Breast epithelium (tissue), 3 donors: ENCODE data around the gene TUNAR.

Experiments used
- POLR2A ChIP-seq: fragments of 450-650 bp; IDR thresholded peaks from one replicate; pipeline ENCODE4 v1.6.1; 2016; ENCODE audit warnings: antibody characterized with exemption, mild to moderate bottlenecking, moderate library complexity
- POLR2AphosphoS5 ChIP-seq, 3 donors: sonication (generic); formaldehyde crosslinking; IDR thresholded peaks; one replicate each; pipeline ENCODE4 v1.6.1; 2017; ENCODE audit warnings: antibody characterized with exemption in 3 of 3
- TF ChIP-seq, protein P1 (sequence below), 3 donors: fragments of 450-650 bp; IDR thresholded peaks; one replicate each; pipeline ENCODE4 v1.5.1; 2016 to 2017; ENCODE audit warnings: antibody characterized with exemption in 3 of 3, mild to moderate bottlenecking in 3 of 3, moderate library complexity in 3 of 3

DNA sequence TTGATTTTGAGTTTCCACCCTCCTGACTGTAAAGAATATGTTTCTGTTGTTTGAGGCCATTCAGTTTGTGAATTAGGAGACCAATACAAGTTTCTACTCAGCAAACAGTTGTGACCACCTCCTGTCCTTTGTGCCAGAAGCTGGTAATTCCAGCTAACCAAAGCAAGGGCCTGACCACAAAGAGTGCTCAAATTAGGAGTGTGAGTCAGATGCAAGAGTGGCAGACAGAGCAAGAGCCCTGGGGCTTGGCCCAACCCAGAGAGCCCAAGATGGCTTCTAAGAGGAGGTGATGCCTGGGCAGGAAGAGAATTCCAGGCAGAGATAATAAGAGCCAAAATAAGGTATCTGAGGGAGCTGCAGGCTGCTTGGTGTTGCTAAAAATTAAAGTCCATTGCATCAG lies 84.8 kb downstream of the TUNAR start:
- TF ChIP-seq, protein P1, sequence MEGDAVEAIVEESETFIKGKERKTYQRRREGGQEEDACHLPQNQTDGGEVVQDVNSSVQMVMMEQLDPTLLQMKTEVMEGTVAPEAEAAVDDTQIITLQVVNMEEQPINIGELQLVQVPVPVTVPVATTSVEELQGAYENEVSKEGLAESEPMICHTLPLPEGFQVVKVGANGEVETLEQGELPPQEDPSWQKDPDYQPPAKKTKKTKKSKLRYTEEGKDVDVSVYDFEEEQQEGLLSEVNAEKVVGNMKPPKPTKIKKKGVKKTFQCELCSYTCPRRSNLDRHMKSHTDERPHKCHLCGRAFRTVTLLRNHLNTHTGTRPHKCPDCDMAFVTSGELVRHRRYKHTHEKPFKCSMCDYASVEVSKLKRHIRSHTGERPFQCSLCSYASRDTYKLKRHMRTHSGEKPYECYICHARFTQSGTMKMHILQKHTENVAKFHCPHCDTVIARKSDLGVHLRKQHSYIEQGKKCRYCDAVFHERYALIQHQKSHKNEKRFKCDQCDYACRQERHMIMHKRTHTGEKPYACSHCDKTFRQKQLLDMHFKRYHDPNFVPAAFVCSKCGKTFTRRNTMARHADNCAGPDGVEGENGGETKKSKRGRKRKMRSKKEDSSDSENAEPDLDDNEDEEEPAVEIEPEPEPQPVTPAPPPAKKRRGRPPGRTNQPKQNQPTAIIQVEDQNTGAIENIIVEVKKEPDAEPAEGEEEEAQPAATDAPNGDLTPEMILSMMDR (IDR thresholded peaks at IDR 0.05): no peak
- TF ChIP-seq POLR2A (no peak), POLR2AphosphoS5 (IDR thresholded peaks at IDR 0.05) (no peak)
